RWPE2 (cell line): ENCODE data around the gene CCDC24.

Experiments used
- ATAC-seq: fragments of 200-7000 bp; cut with Tn5 transposase; 3 replicates; pipeline ENCODE4 v1.9.1; 2021; ENCODE audit warnings: low read depth
- DNase-seq: peaks from one replicate; pipeline ENCODE4 v3.0.0-alpha.2; 2020; ENCODE audit warnings: low spot score
- H3K27ac ChIP-seq: fragments of 450-650 bp; 2 replicates; pipeline ENCODE4 v1.5.1; 2017; ENCODE audit warnings: mild to moderate bottlenecking; ENCODE audit not compliant: poor library complexity, severe bottlenecking
- H3K27me3 ChIP-seq: fragments of 250-450 bp; sonication (Bioruptor Pico); 2 replicates; pipeline ENCODE4 v1.5.1; 2021; ENCODE audit warnings: mild to moderate bottlenecking, moderate library complexity; ENCODE audit not compliant: insufficient read depth, poor library complexity, severe bottlenecking
- H3K36me3 ChIP-seq: fragments of 250-450 bp; sonication (Bioruptor Pico); 2 replicates; pipeline ENCODE4 v1.5.1; 2020; ENCODE audit warnings: low read depth, mild to moderate bottlenecking, moderate library complexity
- H3K4me1 ChIP-seq: fragments of 250-450 bp; sonication (Bioruptor Pico); 2 replicates; pipeline ENCODE4 v1.5.1; 2021; ENCODE audit warnings: mild to moderate bottlenecking, moderate library complexity; ENCODE audit not compliant: insufficient read depth, poor library complexity, severe bottlenecking
- H3K4me3 ChIP-seq: fragments of 250-450 bp; sonication (Bioruptor Pico); 2 replicates; pipeline ENCODE4 v1.5.1; 2021; ENCODE audit warnings: mild to moderate bottlenecking, moderate library complexity; ENCODE audit not compliant: severe bottlenecking
- H3K9me3 ChIP-seq: fragments of 250-450 bp; sonication (Bioruptor Pico); 2 replicates; pipeline ENCODE4 v1.5.1; 2021; ENCODE audit warnings: mild to moderate bottlenecking, moderate library complexity; ENCODE audit not compliant: severe bottlenecking
- CTCF ChIP-seq: fragments of 450-650 bp; IDR thresholded peaks from one replicate; pipeline ENCODE4 v1.5.1; 2017; ENCODE audit warnings: mild to moderate bottlenecking, moderate library complexity; ENCODE audit not compliant: poor library complexity, severe bottlenecking

CCDC24 gene

DNA sequence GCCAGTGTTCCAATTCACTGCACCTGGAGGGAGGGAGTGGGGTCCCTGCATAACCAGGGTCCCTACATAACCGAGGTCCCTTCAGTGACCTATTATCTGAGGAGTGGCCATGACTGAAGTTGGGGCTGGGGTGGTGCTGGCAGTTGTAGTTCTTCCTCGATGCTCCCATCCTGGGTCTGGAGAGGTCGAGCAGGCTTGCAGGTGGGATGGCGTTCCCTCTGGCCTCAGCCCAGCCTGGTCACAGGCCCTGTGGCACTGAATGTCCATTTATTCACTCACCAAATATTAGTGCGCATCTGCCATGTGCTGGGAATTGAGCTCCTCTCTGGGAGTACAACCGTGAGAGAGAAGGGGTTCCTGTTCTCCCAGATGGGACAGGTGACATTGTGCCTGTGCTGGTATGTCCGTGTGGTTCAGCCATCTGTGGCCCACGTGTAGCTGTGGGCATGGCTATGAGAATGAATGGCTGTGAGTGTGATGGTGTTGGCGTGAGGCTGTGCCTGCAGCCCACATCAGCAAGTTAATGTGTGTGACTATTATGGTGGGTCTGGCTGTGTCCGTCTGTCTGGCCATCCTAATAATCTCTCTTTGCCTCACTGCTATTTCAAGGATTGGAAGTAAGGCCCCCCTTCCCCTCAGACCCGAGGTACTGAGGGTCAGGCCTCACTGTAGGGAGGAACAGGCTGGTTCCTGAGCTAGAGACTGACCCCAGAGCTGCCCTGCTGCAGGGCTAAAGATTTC lies 43.7 kb downstream of the CCDC24 start:
- Histone ChIP-seq H3K27me3 (no peaks in the 10 kb centered on the region), H3K4me3 (no peak overlapping the region), H3K27ac (no peak overlapping the region), H3K4me1 (peaks cover 29% of the 10 kb centered on the region), H3K36me3 (no peaks in the 10 kb centered on the region), H3K9me3 (no peaks in the 10 kb centered on the region)
- DNase-seq (no peak), ATAC-seq (no peak)
- no peak for TF ChIP-seq CTCF

- TF ChIP-seq CTCF: no peak
- ATAC-seq: no peak; the same call in 2 of the 3 replicates
Observed at GRCh38 chr1:44035726-44036408, 44.5 kb downstream of the CCDC24 start.

GRCh38 chr1:44036409-44037139 lies 45.2 kb downstream of the CCDC24 start:
- Histone ChIP-seq H3K36me3 (no peaks in the 10 kb centered on the region), H3K4me3 (no peak overlapping the region), H3K27ac (peak overlapping the region; percentile 7), H3K9me3 (no peaks in the 10 kb centered on the region), H3K27me3 (no peaks in the 10 kb centered on the region), H3K4me1 (peaks cover 28% of the 10 kb centered on the region)
- ATAC-seq (peak; percentile 57), DNase-seq (no peak)
- TF ChIP-seq CTCF: peak; percentile 90

More at GRCh38 chr1:44035726-44036408, 44.5 kb downstream of the CCDC24 start:
- Histone ChIP-seq H3K4me1 (peaks cover 29% of the 10 kb centered on the region), H3K27me3 (no peaks in the 10 kb centered on the region), H3K4me3 (no peak overlapping the region), H3K27ac (peak overlapping the region; percentile 7), H3K9me3 (no peaks in the 10 kb centered on the region), H3K36me3 (no peaks in the 10 kb centered on the region)
- no peak for DNase-seq

GRCh38 chr1:44037154-44037553 lies 45.8 kb downstream of the CCDC24 start:
- H3K9me3 ChIP-seq: no peaks in the 10 kb centered on the region
- H3K4me3 ChIP-seq: no peak overlapping the region
- ATAC-seq (no peak), DNase-seq (no peak)
- TF ChIP-seq CTCF: no peak
- no peak overlapping the region for H3K27ac ChIP-seq
- no peaks in the 10 kb centered on the region for H3K27me3 ChIP-seq
- H3K36me3 ChIP-seq: no peaks in the 10 kb centered on the region
- H3K4me1 ChIP-seq: peaks cover 22% of the 10 kb centered on the region
